GM12865 (cell line): Measurements from ENCODE around the gene TGFB1.

ENCODE experiments used
- DNase-seq: peaks from one replicate; pipeline ENCODE4 v3.0.0; 2010; ENCODE audit warnings: low read depth
- H3K4me3 ChIP-seq: 2 replicates; pipeline ENCODE4 v1.5.1; 2011; ENCODE audit warnings: mild to moderate bottlenecking, low read depth, low read length, control low read depth
- CTCF ChIP-seq: IDR thresholded peaks from 2 replicates; pipeline ENCODE4 v1.5.1; 2011; ENCODE audit warnings: low read length, control low read depth, low read depth, inconsistent platforms; ENCODE audit not compliant: insufficient read depth; ENCODE audit errors: missing control alignments

Gene TGFB1

GRCh38 chr19:41363371-41363752 is 9.6 kb upstream of the TGFB1 start:
- TF ChIP-seq CTCF, result no peak
- H3K4me3 ChIP-seq, result peak overlapping the region; percentile 71
- DNase-seq, result peak; percentile 43

- no peak for DNase-seq
- no peak for TF ChIP-seq CTCF
- no peak overlapping the region for H3K4me3 ChIP-seq
Measured at GRCh38 chr19:41362143-41362847, 8.6 kb upstream of the TGFB1 start.

GRCh38 chr19:41359741-41360140 is 6.0 kb upstream of the TGFB1 start:
- TF ChIP-seq CTCF, result no peak
- DNase-seq, result no peak
- H3K4me3 ChIP-seq, result no peak overlapping the region

GRCh38 chr19:41357746-41358145 is 4.0 kb upstream of the TGFB1 start:
- H3K4me3 ChIP-seq, result no peak overlapping the region
- TF ChIP-seq CTCF, result no peak
- no peak for DNase-seq

GRCh38 chr19:41356984-41357739 is 3.4 kb upstream of the TGFB1 start:
- H3K4me3 ChIP-seq, result no peak overlapping the region
- no peak for DNase-seq
- no peak for TF ChIP-seq CTCF

- no peak for DNase-seq
- no peak for TF ChIP-seq CTCF
- no peak overlapping the region for H3K4me3 ChIP-seq
Measured at GRCh38 chr19:41355802-41356201, 2.1 kb upstream of the TGFB1 start.
